ENCODE data around the gene GUCY2C.

The GUCY2C gene

GRCh38 chr12:14612250-14612649, 84.1 kb downstream of the GUCY2C start:
- Histone ChIP-seq H3K4me3 (ENCODE audit: low read length) (no peak overlapping the region), H3K27me3 (ENCODE audit: low read depth, low read length) (no peaks in the 10 kb centered on the region), H3K27ac (ENCODE audit: low read length) (no peak overlapping the region), H4K20me1 (ENCODE audit: insufficient read depth, low read length) (no peaks in the 10 kb centered on the region), H3K4me1 (ENCODE audit: low read length) (peaks cover 38% of the 10 kb centered on the region), H3K79me2 (ENCODE audit: low read length) (no peaks in the 10 kb centered on the region), H3K9me3 (ENCODE audit: insufficient read depth, low read length) (peaks cover 15% of the 10 kb centered on the region; the same call in 1 of the 2 replicates), H2AFZ (ENCODE audit: low read depth, low read length) (no peak overlapping the region), H3K36me3 (replicated peaks; ENCODE audit: low read depth, low read length) (peaks cover 10% of the 10 kb centered on the region), H3K4me2 (ENCODE audit: low read length) (no peak overlapping the region), H3K9ac (ENCODE audit: low read length) (no peak overlapping the region)
- TF ChIP-seq EZH2phosphoT487 (IDR thresholded peaks at IDR 0.05; ENCODE audit: low read depth) (no peak), CTCF (IDR thresholded peaks at IDR 0.05; ENCODE audit: low read depth, low read length) (no peak)

GRCh38 chr12:14611640-14612203, 84.7 kb downstream of the GUCY2C start:
- no peaks in the 10 kb centered on the region for H3K27me3 ChIP-seq (ENCODE audit: low read depth, low read length)
- peaks cover 38% of the 10 kb centered on the region for H3K4me1 ChIP-seq (ENCODE audit: low read length)

GRCh38 chr12:14607568-14607967, 88.8 kb downstream of the GUCY2C start:
- no peak overlapping the region for H3K27ac ChIP-seq (ENCODE audit: low read length)
- no peak for TF ChIP-seq CTCF (IDR thresholded peaks at IDR 0.05; ENCODE audit: low read depth, low read length)
- TF ChIP-seq EZH2phosphoT487 (IDR thresholded peaks at IDR 0.05; ENCODE audit: low read depth): no peak
- H3K9ac ChIP-seq (ENCODE audit: low read length): no peak overlapping the region
- H3K27me3 ChIP-seq (ENCODE audit: low read depth, low read length): no peaks in the 10 kb centered on the region
- H3K4me2 ChIP-seq (ENCODE audit: low read length): no peak overlapping the region
- H4K20me1 ChIP-seq (ENCODE audit: insufficient read depth, low read length): no peaks in the 10 kb centered on the region
- no peak overlapping the region for H2AFZ ChIP-seq (ENCODE audit: low read depth, low read length)
- no peak overlapping the region for H3K4me3 ChIP-seq (ENCODE audit: low read length)
- peaks cover 14% of the 10 kb centered on the region for H3K36me3 ChIP-seq (replicated peaks; ENCODE audit: low read depth, low read length)
- peaks cover 29% of the 10 kb centered on the region for H3K9me3 ChIP-seq (ENCODE audit: insufficient read depth, low read length)
- H3K4me1 ChIP-seq (ENCODE audit: low read length): peaks cover 10% of the 10 kb centered on the region
- no peaks in the 10 kb centered on the region for H3K79me2 ChIP-seq (ENCODE audit: low read length)

More at GRCh38 chr12:14611640-14612203, 84.7 kb downstream of the GUCY2C start:
- peaks cover 10% of the 10 kb centered on the region for H3K36me3 ChIP-seq (replicated peaks; ENCODE audit: low read depth, low read length)
- H3K9ac ChIP-seq (ENCODE audit: low read length): no peak overlapping the region
- no peaks in the 10 kb centered on the region for H3K79me2 ChIP-seq (ENCODE audit: low read length)
- H3K4me3 ChIP-seq (ENCODE audit: low read length): no peak overlapping the region
- H3K9me3 ChIP-seq (ENCODE audit: insufficient read depth, low read length): peaks cover 15% of the 10 kb centered on the region; the same call in 1 of the 2 replicates
- no peak overlapping the region for H3K4me2 ChIP-seq (ENCODE audit: low read length)
- H3K27ac ChIP-seq (ENCODE audit: low read length): no peak overlapping the region
- TF ChIP-seq CTCF (IDR thresholded peaks at IDR 0.05; ENCODE audit: low read depth, low read length): no peak
- TF ChIP-seq EZH2phosphoT487 (IDR thresholded peaks at IDR 0.05; ENCODE audit: low read depth): no peak
- H4K20me1 ChIP-seq (ENCODE audit: insufficient read depth, low read length): no peaks in the 10 kb centered on the region
- H2AFZ ChIP-seq (ENCODE audit: low read depth, low read length): no peak overlapping the region

- Histone ChIP-seq H3K9ac (ENCODE audit: low read length) (no peak overlapping the region), H3K36me3 (replicated peaks; ENCODE audit: low read depth, low read length) (peaks cover 4% of the 10 kb centered on the region), H3K27ac (ENCODE audit: low read length) (no peak overlapping the region), H3K4me1 (ENCODE audit: low read length) (no peaks in the 10 kb centered on the region), H3K9me3 (ENCODE audit: insufficient read depth, low read length) (peaks cover 16% of the 10 kb centered on the region), H3K4me3 (ENCODE audit: low read length) (no peak overlapping the region), H3K79me2 (ENCODE audit: low read length) (no peaks in the 10 kb centered on the region), H2AFZ (ENCODE audit: low read depth, low read length) (no peak overlapping the region), H4K20me1 (ENCODE audit: insufficient read depth, low read length) (no peaks in the 10 kb centered on the region), H3K4me2 (ENCODE audit: low read length) (no peak overlapping the region), H3K27me3 (ENCODE audit: low read depth, low read length) (no peaks in the 10 kb centered on the region)
- TF ChIP-seq EZH2phosphoT487 (IDR thresholded peaks at IDR 0.05; ENCODE audit: low read depth) (no peak), CTCF (IDR thresholded peaks at IDR 0.05; ENCODE audit: low read depth, low read length) (no peak)
Measured at GRCh38 chr12:14605401-14605989, 90.9 kb downstream of the GUCY2C start.

Measured in OCI-LY3 (cell line).